ENCODE data around the gene ERCC8.

GRCh38 chr5:60977956-60978737 is 33.3 kb upstream of the ERCC8 start:
- no peak for TF ChIP-seq POLR2A (IDR thresholded peaks at IDR 0.05; ENCODE audit: low read depth, low read length)
- TF ChIP-seq MTA3 (IDR thresholded peaks at IDR 0.05; ENCODE audit: borderline replicate concordance, low read length), result no peak
- TF ChIP-seq ELK1 (IDR thresholded peaks at IDR 0.05; ENCODE audit: low read depth, low read length), result no peak
- no peak for TF ChIP-seq CTCF (IDR thresholded peaks at IDR 0.05 in 2 of 3, conservative IDR thresholded peaks at IDR 0.05 in 1 of 3; ENCODE audit: control insufficient read depth in 2 of 3, extremely low read depth in 1 of 3, insufficient read depth in 1 of 3, low read depth in 3 of 3, low read length in 3 of 3)
- no peak for TF ChIP-seq POLR2AphosphoS5 (IDR thresholded peaks at IDR 0.05; ENCODE audit: low read length)
- no peak for TF ChIP-seq TBL1XR1 (IDR thresholded peaks at IDR 0.05; ENCODE audit: low read depth, low read length)
- TF ChIP-seq EP300 (IDR thresholded peaks at IDR 0.05; ENCODE audit: borderline replicate concordance in 1 of 2, control insufficient read depth in 1 of 2, low read depth in 2 of 2, low read length in 2 of 2), result no peak
- no peak for TF ChIP-seq HDGF (IDR thresholded peaks at IDR 0.05)
- TF ChIP-seq ATF2 (IDR thresholded peaks at IDR 0.05; ENCODE audit: low read length), result no peak
- TF ChIP-seq ZNF274 (IDR thresholded peaks at IDR 0.05; ENCODE audit: insufficient read depth, insufficient read length), result no peak
- TF ChIP-seq E2F4 (IDR thresholded peaks at IDR 0.05; ENCODE audit: low read depth, low read length), result no peak
